PC-3 (cell line): ENCODE results near the gene CCDC159. TPM values are rescaled to one million over a fixed set of nuclear protein-coding genes. Genes with fewer than 3 reads are reported as not detected.

Experiments
- ATAC-seq: fragments of 200-7000 bp; cut with Tn5 transposase; 2 replicates; pipeline ENCODE4 v1.9.1; 2020; ENCODE audit warnings: mild to moderate bottlenecking, moderate library complexity
- BruUV-seq: library from RNA; stranded (reverse); fragments of 400-500 nt; replicated peaks from 2 replicates; lab custom pipeline; 2021; lab: Mats Ljungman, UMichigan
- CTCF ChIA-PET: fragments of 300-600 bp; sonication (Branson Sonifier 250); formaldehyde crosslinking; loops from one replicate; lab custom pipeline; 2022; ENCODE audit warnings: antibody characterized with exemption; lab: Charles Lee
- POLR2A ChIA-PET: fragments of 300-600 bp; sonication (Branson Sonifier 250); formaldehyde crosslinking; loops from one replicate; lab custom pipeline; 2022; ENCODE audit warnings: antibody characterized with exemption; ENCODE audit not compliant: unreplicated experiment; lab: Charles Lee
- DNase-seq: peaks from one replicate; pipeline ENCODE4 v3.0.0-alpha.2; 2015
- H2AFZ ChIP-seq: fragments of 300-600 bp; sonication (generic); 2 replicates; pipeline ENCODE4 v1.6.0; 2016; ENCODE audit warnings: antibody characterized with exemption, low read length
- H3F3A ChIP-seq: fragments of 300-600 bp; sonication (generic); one replicate; pipeline ENCODE4 v1.6.0; 2017; ENCODE audit warnings: antibody characterized with exemption, low read length, control low read depth, mild to moderate bottlenecking; ENCODE audit not compliant: unreplicated experiment
- H3K27ac ChIP-seq: fragments of 300-600 bp; sonication (generic); 2 replicates; pipeline ENCODE4 v1.5.1; 2016; ENCODE audit warnings: mild to moderate bottlenecking, low read length
- H3K27me3 ChIP-seq: fragments of 300-600 bp; sonication (generic); 2 replicates; pipeline ENCODE4 v1.6.1; 2016; ENCODE audit warnings: low read length, mixed read lengths
- H3K36me3 ChIP-seq: fragments of 300-600 bp; sonication (generic); 2 replicates; pipeline ENCODE4 v1.6.1; 2016; ENCODE audit warnings: low read depth, mixed run types, low read length, mixed read lengths
- H3K4me1 ChIP-seq: fragments of 300-600 bp; sonication (generic); 2 replicates; pipeline ENCODE4 v1.5.1; 2016; ENCODE audit warnings: low read length; ENCODE audit not compliant: insufficient read depth
- H3K4me2 ChIP-seq: fragments of 300-600 bp; sonication (generic); 2 replicates; pipeline ENCODE4 v1.6.0; 2016; ENCODE audit warnings: low read length
- H3K4me3 ChIP-seq: fragments of 300-600 bp; sonication (generic); 2 replicates; pipeline ENCODE4 v1.5.1; 2016; ENCODE audit warnings: mild to moderate bottlenecking, low read length, mixed read lengths
- H3K79me2 ChIP-seq: fragments of 300-600 bp; sonication (generic); 2 replicates; pipeline ENCODE4 v1.6.1; 2017; ENCODE audit warnings: low read length, mixed read lengths
- H3K9ac ChIP-seq: fragments of 300-600 bp; sonication (generic); 2 replicates; pipeline ENCODE4 v1.6.0; 2016; ENCODE audit warnings: mild to moderate bottlenecking, low read length
- H3K9me2 ChIP-seq: fragments of 300-600 bp; sonication (generic); replicated peaks from 2 replicates; pipeline ENCODE4 v1.6.1; 2016; ENCODE audit warnings: mixed run types, low read length, mixed read lengths
- H3K9me3 ChIP-seq: fragments of 300-600 bp; sonication (generic); 2 replicates; pipeline ENCODE4 v1.6.1; 2016; ENCODE audit warnings: low read length, mixed read lengths
- H4K20me1 ChIP-seq: fragments of 300-600 bp; sonication (generic); 2 replicates; pipeline ENCODE4 v1.6.1; 2016; ENCODE audit warnings: low read length, mixed read lengths
- EZH2 ChIP-seq: fragments of 300-600 bp; sonication (generic); IDR thresholded peaks from one replicate; pipeline ENCODE4 v1.6.1; 2017; ENCODE audit warnings: antibody characterized with exemption, mild to moderate bottlenecking, low read length; ENCODE audit not compliant: unreplicated experiment
- EZH2phosphoT487 ChIP-seq: fragments of 300-600 bp; sonication (generic); IDR thresholded peaks from 2 replicates; pipeline ENCODE4 v1.6.1; 2018; ENCODE audit warnings: mild to moderate bottlenecking, antibody characterized with exemption, low read length, borderline replicate concordance
- intact Hi-C: fragments of 100-400 bp; cut with micrococcal nuclease; formaldehyde crosslinking; loops from 2 replicates; pipeline ENCODE4 v1.9.0; 2023
- total RNA-seq: library from RNA; depleted of rRNA; stranded (reverse); fragments of >200 nt; gene quantifications from 2 replicates; pipeline ENCODE4 v1.2.3, GENCODE V29; 2014
- TF ChIP-seq, protein P1 (sequence below): fragments of 300-600 bp; sonication (generic); conservative IDR thresholded peaks from 2 replicates; pipeline ENCODE4 v1.5.1; 2017; ENCODE audit warnings: antibody characterized with exemption, low read depth, mild to moderate bottlenecking, low read length

Gene CCDC159
- total RNA-seq, 1 experiment from 2014 or later = 10.3 TPM

DNA sequence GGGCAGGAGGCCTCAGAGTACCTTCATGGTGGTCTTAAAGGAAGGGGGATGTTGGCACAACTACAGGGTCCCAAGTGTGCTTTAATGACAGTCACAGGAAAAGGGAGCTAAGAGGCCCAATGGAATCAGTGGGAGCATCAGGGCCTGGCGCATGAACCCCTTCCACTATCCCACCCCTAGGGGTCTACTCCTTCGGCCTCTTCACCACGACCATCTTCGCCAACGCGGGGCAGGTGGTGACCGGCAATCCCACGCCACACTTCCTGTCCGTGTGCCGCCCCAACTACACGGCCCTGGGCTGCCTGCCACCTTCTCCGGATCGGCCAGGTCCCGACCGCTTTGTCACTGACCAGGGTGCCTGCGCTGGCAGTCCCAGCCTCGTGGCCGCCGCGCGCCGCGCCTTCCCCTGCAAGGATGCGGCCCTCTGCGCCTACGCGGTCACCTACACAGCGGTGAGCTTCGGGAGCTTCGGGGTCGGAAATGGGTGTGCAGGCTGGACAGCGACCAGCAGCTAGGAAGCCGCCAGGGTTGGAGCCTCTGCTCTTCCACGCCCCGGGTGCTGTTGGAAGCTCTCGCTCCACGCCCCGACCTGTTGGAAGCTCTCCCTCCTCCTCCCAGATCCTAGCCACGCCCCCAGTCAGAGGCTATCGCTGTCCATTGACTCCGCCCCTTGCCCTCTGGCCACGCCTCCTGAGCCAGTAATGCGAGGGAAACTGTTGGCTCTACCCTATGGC lies 14.9 kb downstream of the CCDC159 start:
- intact Hi-C loops = no loop called here
- DNase-seq (no peak), ATAC-seq (peak; percentile 30; the same call in 1 of the 2 replicates)
- peaks cover 3% of the 10 kb centered on the region; the same call in 1 of the 2 replicates for H3K36me3 ChIP-seq
- peaks cover 3% of the 10 kb centered on the region for H3K4me1 ChIP-seq
- no peak overlapping the region for H3K9ac ChIP-seq
- no peaks in the 10 kb centered on the region for H3K9me3 ChIP-seq
- POLR2A ChIA-PET = no interaction called here
- no peak overlapping the region for H3K4me3 ChIP-seq
- no peaks in the 10 kb centered on the region for H3F3A ChIP-seq
- H3K9me2 ChIP-seq = no peaks in the 10 kb centered on the region
- TF ChIP-seq, protein P1, sequence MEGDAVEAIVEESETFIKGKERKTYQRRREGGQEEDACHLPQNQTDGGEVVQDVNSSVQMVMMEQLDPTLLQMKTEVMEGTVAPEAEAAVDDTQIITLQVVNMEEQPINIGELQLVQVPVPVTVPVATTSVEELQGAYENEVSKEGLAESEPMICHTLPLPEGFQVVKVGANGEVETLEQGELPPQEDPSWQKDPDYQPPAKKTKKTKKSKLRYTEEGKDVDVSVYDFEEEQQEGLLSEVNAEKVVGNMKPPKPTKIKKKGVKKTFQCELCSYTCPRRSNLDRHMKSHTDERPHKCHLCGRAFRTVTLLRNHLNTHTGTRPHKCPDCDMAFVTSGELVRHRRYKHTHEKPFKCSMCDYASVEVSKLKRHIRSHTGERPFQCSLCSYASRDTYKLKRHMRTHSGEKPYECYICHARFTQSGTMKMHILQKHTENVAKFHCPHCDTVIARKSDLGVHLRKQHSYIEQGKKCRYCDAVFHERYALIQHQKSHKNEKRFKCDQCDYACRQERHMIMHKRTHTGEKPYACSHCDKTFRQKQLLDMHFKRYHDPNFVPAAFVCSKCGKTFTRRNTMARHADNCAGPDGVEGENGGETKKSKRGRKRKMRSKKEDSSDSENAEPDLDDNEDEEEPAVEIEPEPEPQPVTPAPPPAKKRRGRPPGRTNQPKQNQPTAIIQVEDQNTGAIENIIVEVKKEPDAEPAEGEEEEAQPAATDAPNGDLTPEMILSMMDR = no peak
- peaks cover 7% of the 10 kb centered on the region for H3K79me2 ChIP-seq
- no peak overlapping the region for H3K4me2 ChIP-seq
- H4K20me1 ChIP-seq = 0 out of 2 replicates have a peak, but pooled peaks cover under 1% of the 10 kb centered on the region
- no peak overlapping the region for H3K27ac ChIP-seq
- CTCF ChIA-PET = no interaction called here
- no peak overlapping the region for H2AFZ ChIP-seq
- BruUV-seq = no TSS peak
- no peaks in the 10 kb centered on the region for H3K27me3 ChIP-seq

DNA sequence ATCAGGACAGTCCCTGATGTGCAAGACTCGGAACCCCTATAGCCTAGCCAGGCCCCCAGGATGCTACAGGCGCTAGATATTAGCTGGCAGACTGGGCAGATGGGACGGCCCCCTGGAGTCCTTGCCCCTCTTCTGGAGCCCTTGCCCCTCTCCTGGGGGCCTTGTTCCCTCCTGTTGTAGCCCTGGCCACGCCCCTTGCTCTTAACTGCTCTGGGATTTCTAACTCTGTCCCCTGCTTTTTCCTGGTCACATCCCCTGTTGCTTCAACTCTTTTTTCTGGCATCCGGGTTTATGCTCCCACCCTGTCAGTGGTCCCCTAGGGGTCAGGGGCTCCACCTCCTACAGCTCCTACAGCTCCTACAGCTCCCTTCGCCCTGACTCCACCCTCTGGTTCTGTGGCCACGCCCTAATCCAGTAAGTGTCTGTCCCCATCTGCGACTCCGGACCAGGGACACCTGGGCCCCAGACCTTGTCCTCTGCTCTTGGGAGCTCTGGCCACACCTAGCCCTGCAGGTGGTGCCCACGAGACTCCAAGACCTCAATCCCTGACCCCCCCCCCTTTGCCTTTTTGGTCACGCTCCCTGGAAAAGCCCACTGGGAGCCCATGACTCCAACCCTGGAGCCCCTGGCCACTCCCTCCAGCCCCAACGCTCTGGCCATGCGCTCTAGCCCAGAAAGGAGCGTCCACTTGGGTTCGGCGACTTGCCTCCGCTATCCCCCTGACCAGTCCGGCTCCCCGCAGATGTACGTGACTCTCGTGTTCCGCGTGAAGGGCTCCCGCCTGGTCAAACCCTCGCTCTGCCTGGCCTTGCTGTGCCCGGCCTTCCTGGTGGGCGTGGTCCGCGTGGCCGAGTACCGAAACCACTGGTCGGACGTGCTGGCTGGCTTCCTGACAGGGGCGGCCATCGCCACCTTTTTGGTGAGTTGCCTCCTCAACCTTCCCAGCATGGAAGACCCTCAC lies 15.7 kb downstream of the CCDC159 start:
- no peak overlapping the region for H2AFZ ChIP-seq
- ATAC-seq = no peak
- H3K4me1 ChIP-seq = no peaks in the 10 kb centered on the region
- no peak overlapping the region for H3K27ac ChIP-seq
- no peak overlapping the region for H3K4me3 ChIP-seq
- H3K9me2 ChIP-seq = no peaks in the 10 kb centered on the region
- H3K27me3 ChIP-seq = no peaks in the 10 kb centered on the region
- peaks cover 3% of the 10 kb centered on the region; the same call in 1 of the 2 replicates for H3K36me3 ChIP-seq
- H3K9me3 ChIP-seq = no peaks in the 10 kb centered on the region
- intact Hi-C loops = no loop called here
- TF ChIP-seq EZH2phosphoT487 (no peak), EZH2 (no peak)
- TF ChIP-seq, protein P1 = no peak
- ChIA-PET POLR2A (no interaction called here), CTCF (no interaction called here)
- no peak overlapping the region for H3K9ac ChIP-seq
- no peak for DNase-seq
- H3F3A ChIP-seq = no peaks in the 10 kb centered on the region
- H3K4me2 ChIP-seq = no peak overlapping the region
- H4K20me1 ChIP-seq = no peaks in the 10 kb centered on the region
- no peaks in the 10 kb centered on the region for H3K79me2 ChIP-seq
- BruUV-seq = no TSS peak
